HG02642 (cell line): Measurements from ENCODE around the gene DQX1.
"Not testable (repeated sequence)": the region's sequence is repeated elsewhere in the genome, so short reads cannot be mapped to it uniquely, and the experiment has no call there.

Experiments used
- ATAC-seq: cut with Tn5 transposase; IDR thresholded peaks from one replicate; pipeline ENCODE4 v1.9.1; 2021; ENCODE audit warnings: mild to moderate bottlenecking; ENCODE audit not compliant: unreplicated experiment, poor library complexity

Gene DQX1

GRCh38 chr2:74525717-74526648 is at the start of gene DQX1:
Gene DQX1, minus strand, starts transcription at chr2:74526231. Its CDS starts 502 bp downstream, at chr2:74525729.
- ATAC-seq: no peak

GRCh38 chr2:74575320-74575719 is 49.3 kb upstream of the DQX1 start:
- no peak for ATAC-seq

- peak; percentile 47 for ATAC-seq
Measured at GRCh38 chr2:74573747-74574562, 47.9 kb upstream of the DQX1 start.

- ATAC-seq: no peak
Measured at GRCh38 chr2:74572178-74572925, 46.3 kb upstream of the DQX1 start.

- ATAC-seq: peak; percentile 71
Measured at GRCh38 chr2:74571058-74571457, 45.0 kb upstream of the DQX1 start.

- no peak for ATAC-seq
Measured at GRCh38 chr2:74569686-74570085, 43.7 kb upstream of the DQX1 start.

GRCh38 chr2:74567881-74568280 is 41.9 kb upstream of the DQX1 start:
- no peak for ATAC-seq

- ATAC-seq: no peak
Measured at GRCh38 chr2:74566754-74567085, 40.7 kb upstream of the DQX1 start.

GRCh38 chr2:74566076-74566753 is 40.2 kb upstream of the DQX1 start:
- no peak for ATAC-seq

GRCh38 chr2:74564222-74564621 is 38.2 kb upstream of the DQX1 start:
- ATAC-seq: no peak

GRCh38 chr2:74562126-74562775 is 36.2 kb upstream of the DQX1 start:
- no peak for ATAC-seq

- ATAC-seq: not testable (repeated sequence)
Measured at GRCh38 chr2:74561022-74561421, 35.0 kb upstream of the DQX1 start.

GRCh38 chr2:74560591-74560990 is 34.6 kb upstream of the DQX1 start:
- no peak for ATAC-seq

- ATAC-seq: no peak
Measured at GRCh38 chr2:74559912-74560311, 33.9 kb upstream of the DQX1 start.

- no peak for ATAC-seq
Measured at GRCh38 chr2:74558284-74559230, 32.5 kb upstream of the DQX1 start.

- ATAC-seq: no peak
Measured at GRCh38 chr2:74556831-74557370, 30.9 kb upstream of the DQX1 start.

GRCh38 chr2:74556159-74556558 is 30.1 kb upstream of the DQX1 start:
- ATAC-seq: no peak

GRCh38 chr2:74555610-74556103 is 29.6 kb upstream of the DQX1 start:
- ATAC-seq: no peak
